Measurements from ENCODE around the gene PRLR.

Gene PRLR

DNA sequence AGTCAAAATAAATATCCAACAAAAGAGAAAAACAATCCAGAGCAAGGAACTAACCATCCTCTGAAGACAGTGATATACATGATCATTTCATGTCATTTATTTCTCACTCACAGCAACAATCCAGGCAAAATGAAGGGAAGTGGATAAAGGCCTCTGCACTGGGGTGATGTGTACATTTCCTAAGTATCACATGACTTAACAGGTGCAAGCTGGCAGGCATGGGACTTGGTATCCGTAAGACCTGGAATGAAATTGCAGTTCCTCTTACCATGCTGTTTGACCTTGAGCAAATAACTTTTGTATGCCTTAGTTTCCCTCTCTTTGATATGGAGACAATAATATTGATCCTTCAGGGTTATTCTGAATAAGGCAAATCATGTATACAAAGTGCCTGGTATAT, 77.6 kb downstream of the PRLR start:
- DNase-seq (ENCODE audit: low spot score): no peak
- TF ChIP-seq, protein P1, sequence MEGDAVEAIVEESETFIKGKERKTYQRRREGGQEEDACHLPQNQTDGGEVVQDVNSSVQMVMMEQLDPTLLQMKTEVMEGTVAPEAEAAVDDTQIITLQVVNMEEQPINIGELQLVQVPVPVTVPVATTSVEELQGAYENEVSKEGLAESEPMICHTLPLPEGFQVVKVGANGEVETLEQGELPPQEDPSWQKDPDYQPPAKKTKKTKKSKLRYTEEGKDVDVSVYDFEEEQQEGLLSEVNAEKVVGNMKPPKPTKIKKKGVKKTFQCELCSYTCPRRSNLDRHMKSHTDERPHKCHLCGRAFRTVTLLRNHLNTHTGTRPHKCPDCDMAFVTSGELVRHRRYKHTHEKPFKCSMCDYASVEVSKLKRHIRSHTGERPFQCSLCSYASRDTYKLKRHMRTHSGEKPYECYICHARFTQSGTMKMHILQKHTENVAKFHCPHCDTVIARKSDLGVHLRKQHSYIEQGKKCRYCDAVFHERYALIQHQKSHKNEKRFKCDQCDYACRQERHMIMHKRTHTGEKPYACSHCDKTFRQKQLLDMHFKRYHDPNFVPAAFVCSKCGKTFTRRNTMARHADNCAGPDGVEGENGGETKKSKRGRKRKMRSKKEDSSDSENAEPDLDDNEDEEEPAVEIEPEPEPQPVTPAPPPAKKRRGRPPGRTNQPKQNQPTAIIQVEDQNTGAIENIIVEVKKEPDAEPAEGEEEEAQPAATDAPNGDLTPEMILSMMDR (IDR thresholded peaks at IDR 0.05): no peak
- no peak overlapping the region for H3K27ac ChIP-seq
- H3K4me3 ChIP-seq: no peak overlapping the region

DNA sequence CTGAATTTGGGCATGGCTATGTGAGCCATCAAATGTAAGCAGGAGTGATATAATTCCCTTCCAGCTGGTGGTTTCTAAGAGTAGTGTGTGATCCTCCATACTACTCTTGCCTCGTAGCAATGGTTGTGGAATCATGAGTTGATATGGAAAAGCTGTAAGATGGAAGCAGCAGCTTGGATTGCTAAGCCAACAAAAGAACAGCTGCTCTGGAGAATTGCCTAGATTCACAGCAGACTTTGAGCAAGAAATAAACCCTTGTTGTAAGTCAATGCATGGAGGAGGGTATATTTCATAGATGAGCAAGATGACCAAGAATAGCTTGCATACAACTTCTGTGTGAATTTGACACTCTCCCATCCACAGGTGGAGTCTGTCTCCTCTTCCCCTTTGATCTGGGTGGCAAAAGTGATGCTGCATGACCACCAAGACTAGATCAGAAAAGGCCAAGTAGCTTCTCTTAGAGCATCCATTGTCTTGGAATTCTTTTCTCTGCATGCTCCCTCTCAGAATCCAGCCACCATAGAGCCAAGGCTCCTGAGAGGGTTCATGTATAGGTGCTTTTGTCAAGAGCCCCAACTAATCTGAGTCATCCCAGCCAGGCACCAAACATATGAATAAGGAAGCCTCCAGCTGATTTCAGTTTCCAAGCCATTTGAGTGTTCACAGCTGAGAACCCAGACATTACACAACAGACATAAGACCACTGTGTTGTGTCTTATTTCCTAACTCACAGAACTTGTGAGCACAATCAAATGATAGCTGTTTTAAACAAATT, 79.0 kb downstream of the PRLR start:
- H3K4me3 ChIP-seq: no peak overlapping the region
- DNase-seq (ENCODE audit: low spot score): no peak
- TF ChIP-seq, protein P1 (IDR thresholded peaks at IDR 0.05): no peak
- no peak overlapping the region for H3K27ac ChIP-seq

DNA sequence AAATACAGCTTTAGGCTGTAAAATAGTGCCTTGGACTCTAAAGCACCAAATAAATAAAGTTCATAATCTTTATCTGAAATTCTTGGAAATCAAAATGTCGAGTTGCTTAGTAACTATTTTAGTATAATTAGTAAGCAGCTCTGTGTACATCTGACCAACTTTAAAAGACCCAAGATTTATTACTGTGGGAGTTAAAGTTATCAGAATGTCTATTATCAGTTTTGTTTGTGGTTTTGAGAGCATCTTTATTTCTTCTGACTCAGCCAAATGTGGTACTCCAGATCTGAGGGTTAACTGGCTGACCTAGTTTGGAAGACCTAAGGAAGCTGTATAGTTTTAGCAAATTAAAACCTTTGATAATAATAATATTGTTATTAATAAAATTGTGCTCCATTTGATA, 81.2 kb downstream of the PRLR start:
- DNase-seq (ENCODE audit: low spot score): no peak
- no peak overlapping the region for H3K4me3 ChIP-seq
- no peak overlapping the region for H3K27ac ChIP-seq
- TF ChIP-seq, protein P1 (IDR thresholded peaks at IDR 0.05): no peak

DNA sequence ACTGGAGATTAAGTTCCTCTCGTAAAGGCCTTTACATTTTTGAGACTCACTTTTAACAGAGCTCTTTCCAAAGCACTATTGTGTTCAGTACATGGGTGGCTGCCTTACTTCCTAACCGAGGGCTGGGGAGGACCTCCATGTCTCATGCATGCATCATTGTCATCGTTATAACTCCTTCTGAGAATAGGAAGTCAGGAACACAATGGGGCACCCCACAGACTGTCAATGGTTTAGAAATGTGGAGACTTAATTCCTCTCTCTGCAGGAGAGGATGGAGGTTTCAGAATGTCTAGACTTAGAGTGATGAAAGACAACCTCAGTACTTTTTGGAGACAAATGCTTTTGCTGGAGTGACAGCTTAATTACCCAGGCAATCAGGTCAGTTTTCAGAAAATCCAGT, 83.9 kb downstream of the PRLR start:
- Histone ChIP-seq H3K4me3 (no peak overlapping the region), H3K27ac (no peak overlapping the region)
- TF ChIP-seq, protein P1 (IDR thresholded peaks at IDR 0.05): no peak
- DNase-seq (ENCODE audit: low spot score): no peak

DNA sequence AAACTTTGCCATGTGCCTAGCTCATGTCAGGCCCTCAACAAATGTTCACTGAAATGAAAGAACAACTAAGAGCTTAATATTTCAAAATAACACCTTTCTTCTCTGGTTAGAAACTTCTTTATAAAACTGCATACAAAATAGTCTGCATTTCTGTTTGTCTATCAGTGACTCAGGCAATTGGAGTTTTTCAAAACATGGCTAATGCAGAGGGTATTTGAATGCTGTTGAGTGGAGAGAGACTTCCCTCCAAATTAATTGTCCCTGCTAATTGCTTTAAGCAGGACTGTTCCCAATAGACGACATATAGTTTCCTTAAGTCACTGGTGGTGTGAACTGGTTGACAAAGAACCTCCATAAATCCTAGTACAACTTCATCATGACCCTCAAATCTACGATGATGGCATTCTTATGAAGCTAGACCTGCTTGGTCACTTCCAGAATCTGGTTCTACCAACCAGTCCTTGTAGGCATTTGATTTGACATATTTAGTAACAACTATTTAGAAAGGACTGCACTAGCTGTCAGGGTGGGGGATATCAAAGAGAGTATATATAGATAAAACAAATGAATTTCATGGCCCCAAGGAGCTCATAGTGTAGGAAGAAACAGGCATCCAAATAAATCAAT, 84.5 kb downstream of the PRLR start:
- TF ChIP-seq, protein P1 (IDR thresholded peaks at IDR 0.05): no peak
- no peak overlapping the region for H3K4me3 ChIP-seq
- no peak for DNase-seq (ENCODE audit: low spot score)
- no peak overlapping the region for H3K27ac ChIP-seq

DNA sequence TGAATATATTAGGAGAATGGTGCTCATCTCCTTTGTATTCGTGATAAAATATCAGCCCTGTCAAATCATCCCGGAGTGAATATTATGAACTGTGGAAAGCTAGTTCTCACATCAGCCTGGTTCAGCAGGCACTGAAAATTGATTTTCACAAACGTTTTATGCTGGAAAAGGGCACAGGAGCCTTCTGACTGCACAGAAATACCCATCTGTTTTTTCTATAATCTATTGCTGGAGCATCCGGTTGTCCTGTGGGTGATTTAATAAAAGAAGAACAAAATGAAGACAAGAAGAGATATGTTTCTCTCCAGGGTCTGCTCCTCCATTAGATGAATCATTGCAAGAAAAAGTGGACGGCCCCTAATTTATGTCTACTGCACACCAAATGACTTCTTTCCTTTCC, 85.3 kb downstream of the PRLR start:
- DNase-seq (ENCODE audit: low spot score): no peak
- Histone ChIP-seq H3K4me3 (no peak overlapping the region), H3K27ac (no peak overlapping the region)
- TF ChIP-seq, protein P1 (IDR thresholded peaks at IDR 0.05): no peak

DNA sequence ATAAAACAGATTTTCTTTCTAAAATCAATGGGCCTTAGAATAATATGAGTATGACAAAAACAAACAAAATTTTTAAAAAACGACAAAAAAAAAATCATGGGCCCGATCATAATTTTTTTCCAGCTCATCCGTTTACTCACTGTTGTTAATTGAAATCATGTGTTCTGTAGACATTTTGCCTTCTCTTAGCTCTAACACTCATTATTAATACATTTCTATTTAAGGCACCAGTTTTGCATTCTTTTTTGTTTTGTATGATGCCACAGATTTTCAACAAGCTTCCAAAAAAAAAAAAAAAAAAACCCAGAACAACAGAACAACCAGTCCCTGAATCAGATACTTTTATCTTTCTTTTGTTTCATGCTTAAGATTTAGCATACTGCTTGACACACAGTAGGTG, 86.4 kb downstream of the PRLR start:
- Histone ChIP-seq H3K27ac (no peak overlapping the region), H3K4me3 (no peak overlapping the region)
- no peak for DNase-seq (ENCODE audit: low spot score)
- TF ChIP-seq, protein P1 (IDR thresholded peaks at IDR 0.05): no peak

Measured in coronary artery (tissue), 2 donors.